Measurements from ENCODE around the gene PRKCB. TPM values are rescaled to one million over a fixed set of nuclear protein-coding genes. Genes with fewer than 3 reads are reported as not detected.

The PRKCB gene
- total and polyA plus RNA-seq, 4 donors, result 1.6 to 9.4 (median 4.0) TPM

DNA sequence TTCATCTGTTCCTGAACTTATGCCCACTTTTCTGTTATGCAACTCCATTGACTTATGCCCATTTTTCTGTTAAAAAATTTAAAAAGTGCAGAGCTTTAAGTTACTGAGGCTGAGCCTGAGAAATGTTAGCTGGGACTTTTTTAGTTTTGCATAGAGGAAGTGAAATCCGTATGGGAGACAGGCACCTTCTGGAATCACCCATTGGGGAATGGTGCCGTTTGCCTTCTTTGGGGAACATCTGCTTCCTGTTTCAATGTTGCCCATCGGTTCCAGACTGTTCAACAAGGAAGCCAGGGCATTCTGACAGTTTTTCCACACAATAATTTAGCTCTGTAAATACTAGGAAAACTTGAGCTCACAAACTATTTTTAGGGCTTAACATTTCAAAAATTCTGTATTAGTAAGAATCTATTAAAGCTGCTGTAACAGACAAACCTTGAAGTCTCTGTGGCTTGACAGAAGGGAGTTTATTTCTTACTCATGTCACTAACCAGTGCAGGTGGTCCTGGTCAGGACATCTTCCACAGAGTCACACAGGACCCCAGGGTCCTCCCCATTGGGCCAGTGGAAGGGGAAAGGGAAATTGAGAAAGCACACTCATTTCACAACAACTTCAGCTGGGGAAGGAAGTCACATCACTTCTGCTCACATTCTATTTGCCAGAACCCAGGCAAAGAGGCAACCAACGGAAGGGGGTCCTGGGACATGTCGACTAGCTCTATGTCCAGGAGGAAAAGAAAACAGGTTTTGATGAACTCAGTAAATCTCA is 17.2 kb downstream of the PRKCB start:
- no peak overlapping the region for H3K27ac ChIP-seq (ENCODE audit: low read depth in 1 of 2, low read length in 2 of 2)
- H3K4me3 ChIP-seq (ENCODE audit: low read depth in 1 of 3, low read length in 3 of 3), result no peak overlapping the region
- TF ChIP-seq, protein P1, sequence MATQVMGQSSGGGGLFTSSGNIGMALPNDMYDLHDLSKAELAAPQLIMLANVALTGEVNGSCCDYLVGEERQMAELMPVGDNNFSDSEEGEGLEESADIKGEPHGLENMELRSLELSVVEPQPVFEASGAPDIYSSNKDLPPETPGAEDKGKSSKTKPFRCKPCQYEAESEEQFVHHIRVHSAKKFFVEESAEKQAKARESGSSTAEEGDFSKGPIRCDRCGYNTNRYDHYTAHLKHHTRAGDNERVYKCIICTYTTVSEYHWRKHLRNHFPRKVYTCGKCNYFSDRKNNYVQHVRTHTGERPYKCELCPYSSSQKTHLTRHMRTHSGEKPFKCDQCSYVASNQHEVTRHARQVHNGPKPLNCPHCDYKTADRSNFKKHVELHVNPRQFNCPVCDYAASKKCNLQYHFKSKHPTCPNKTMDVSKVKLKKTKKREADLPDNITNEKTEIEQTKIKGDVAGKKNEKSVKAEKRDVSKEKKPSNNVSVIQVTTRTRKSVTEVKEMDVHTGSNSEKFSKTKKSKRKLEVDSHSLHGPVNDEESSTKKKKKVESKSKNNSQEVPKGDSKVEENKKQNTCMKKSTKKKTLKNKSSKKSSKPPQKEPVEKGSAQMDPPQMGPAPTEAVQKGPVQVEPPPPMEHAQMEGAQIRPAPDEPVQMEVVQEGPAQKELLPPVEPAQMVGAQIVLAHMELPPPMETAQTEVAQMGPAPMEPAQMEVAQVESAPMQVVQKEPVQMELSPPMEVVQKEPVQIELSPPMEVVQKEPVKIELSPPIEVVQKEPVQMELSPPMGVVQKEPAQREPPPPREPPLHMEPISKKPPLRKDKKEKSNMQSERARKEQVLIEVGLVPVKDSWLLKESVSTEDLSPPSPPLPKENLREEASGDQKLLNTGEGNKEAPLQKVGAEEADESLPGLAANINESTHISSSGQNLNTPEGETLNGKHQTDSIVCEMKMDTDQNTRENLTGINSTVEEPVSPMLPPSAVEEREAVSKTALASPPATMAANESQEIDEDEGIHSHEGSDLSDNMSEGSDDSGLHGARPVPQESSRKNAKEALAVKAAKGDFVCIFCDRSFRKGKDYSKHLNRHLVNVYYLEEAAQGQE (IDR thresholded peaks at IDR 0.05), result no peak
- no peak for TF ChIP-seq RXRA (IDR thresholded peaks at IDR 0.05)
- TF ChIP-seq, protein P2, sequence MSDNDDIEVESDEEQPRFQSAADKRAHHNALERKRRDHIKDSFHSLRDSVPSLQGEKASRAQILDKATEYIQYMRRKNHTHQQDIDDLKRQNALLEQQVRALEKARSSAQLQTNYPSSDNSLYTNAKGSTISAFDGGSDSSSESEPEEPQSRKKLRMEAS (IDR thresholded peaks at IDR 0.05), result no peak
- TF ChIP-seq TAF1 (conservative IDR thresholded peaks at IDR 0.05), result no peak
- no peak for TF ChIP-seq GABPA (IDR thresholded peaks at IDR 0.05 in 1 of 2, conservative IDR thresholded peaks at IDR 0.05 in 1 of 2)
- no peak for TF ChIP-seq YY1 (IDR thresholded peaks at IDR 0.05)
- TF ChIP-seq NR2F2 (IDR thresholded peaks at IDR 0.05), result no peak
- TF ChIP-seq, protein P3, sequence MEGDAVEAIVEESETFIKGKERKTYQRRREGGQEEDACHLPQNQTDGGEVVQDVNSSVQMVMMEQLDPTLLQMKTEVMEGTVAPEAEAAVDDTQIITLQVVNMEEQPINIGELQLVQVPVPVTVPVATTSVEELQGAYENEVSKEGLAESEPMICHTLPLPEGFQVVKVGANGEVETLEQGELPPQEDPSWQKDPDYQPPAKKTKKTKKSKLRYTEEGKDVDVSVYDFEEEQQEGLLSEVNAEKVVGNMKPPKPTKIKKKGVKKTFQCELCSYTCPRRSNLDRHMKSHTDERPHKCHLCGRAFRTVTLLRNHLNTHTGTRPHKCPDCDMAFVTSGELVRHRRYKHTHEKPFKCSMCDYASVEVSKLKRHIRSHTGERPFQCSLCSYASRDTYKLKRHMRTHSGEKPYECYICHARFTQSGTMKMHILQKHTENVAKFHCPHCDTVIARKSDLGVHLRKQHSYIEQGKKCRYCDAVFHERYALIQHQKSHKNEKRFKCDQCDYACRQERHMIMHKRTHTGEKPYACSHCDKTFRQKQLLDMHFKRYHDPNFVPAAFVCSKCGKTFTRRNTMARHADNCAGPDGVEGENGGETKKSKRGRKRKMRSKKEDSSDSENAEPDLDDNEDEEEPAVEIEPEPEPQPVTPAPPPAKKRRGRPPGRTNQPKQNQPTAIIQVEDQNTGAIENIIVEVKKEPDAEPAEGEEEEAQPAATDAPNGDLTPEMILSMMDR (IDR thresholded peaks at IDR 0.05; ENCODE audit: low read depth, low read length, missing input control), result no peak
- no peak for TF ChIP-seq SP1 (IDR thresholded peaks at IDR 0.05)
- TF ChIP-seq, protein P4, sequence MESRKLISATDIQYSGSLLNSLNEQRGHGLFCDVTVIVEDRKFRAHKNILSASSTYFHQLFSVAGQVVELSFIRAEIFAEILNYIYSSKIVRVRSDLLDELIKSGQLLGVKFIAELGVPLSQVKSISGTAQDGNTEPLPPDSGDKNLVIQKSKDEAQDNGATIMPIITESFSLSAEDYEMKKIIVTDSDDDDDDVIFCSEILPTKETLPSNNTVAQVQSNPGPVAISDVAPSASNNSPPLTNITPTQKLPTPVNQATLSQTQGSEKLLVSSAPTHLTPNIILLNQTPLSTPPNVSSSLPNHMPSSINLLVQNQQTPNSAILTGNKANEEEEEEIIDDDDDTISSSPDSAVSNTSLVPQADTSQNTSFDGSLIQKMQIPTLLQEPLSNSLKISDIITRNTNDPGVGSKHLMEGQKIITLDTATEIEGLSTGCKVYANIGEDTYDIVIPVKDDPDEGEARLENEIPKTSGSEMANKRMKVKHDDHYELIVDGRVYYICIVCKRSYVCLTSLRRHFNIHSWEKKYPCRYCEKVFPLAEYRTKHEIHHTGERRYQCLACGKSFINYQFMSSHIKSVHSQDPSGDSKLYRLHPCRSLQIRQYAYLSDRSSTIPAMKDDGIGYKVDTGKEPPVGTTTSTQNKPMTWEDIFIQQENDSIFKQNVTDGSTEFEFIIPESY (IDR thresholded peaks at IDR 0.05), result no peak
- no peak for TF ChIP-seq HNF4A (conservative IDR thresholded peaks at IDR 0.05)
- TF ChIP-seq RAD21 (IDR thresholded peaks at IDR 0.05), result no peak
- TF ChIP-seq FOXA2 (IDR thresholded peaks at IDR 0.05), result no peak
- no peak for TF ChIP-seq EGR1 (IDR thresholded peaks at IDR 0.05; ENCODE audit: low read depth in 2 of 2)
- TF ChIP-seq HNF4G (IDR thresholded peaks at IDR 0.05), result no peak
- TF ChIP-seq, protein P5, sequence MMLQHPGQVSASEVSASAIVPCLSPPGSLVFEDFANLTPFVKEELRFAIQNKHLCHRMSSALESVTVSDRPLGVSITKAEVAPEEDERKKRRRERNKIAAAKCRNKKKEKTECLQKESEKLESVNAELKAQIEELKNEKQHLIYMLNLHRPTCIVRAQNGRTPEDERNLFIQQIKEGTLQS (IDR thresholded peaks at IDR 0.05), result no peak

More for the DNA sequence above, 17.2 kb downstream of the PRKCB start:
- Histone ChIP-seq H3K27me3 (ENCODE audit: control insufficient read depth in 4 of 4, insufficient read depth in 4 of 4, low read length in 3 of 4) (peaks cover 0 to 5% (median 0%) of the 10 kb centered on the region in 4 donors), H3K4me1 (ENCODE audit: control insufficient read depth in 4 of 4, insufficient read depth in 4 of 4, low read length in 3 of 4) (no peaks in the 10 kb centered on the region), H3K36me3 (ENCODE audit: control insufficient read depth in 4 of 4, insufficient read depth in 3 of 4, low read depth in 1 of 4, low read length in 3 of 4) (no peaks in the 10 kb centered on the region), H3K9me3 (ENCODE audit: control insufficient read depth in 4 of 4, low read length in 3 of 4) (peaks cover 0 to 13% (median 0%) of the 10 kb centered on the region in 4 donors), H3K9ac (ENCODE audit: low read depth in 1 of 2, low read length in 2 of 2) (no peak overlapping the region)
- WGBS, result 44% methylated on average over 5 of the region's 5 CpGs
- no peak for DNase-seq (ENCODE audit: low spot score)
